SU-DHL-6 (cell line): ENCODE results near the gene CADM1.

Experiments used
- H2AFZ ChIP-seq: fragments of 200-600 bp; sonication (generic); 2 replicates; pipeline ENCODE4 v1.6.1; 2014; ENCODE audit warnings: low read depth, mild to moderate bottlenecking, moderate library complexity, mixed read lengths, antibody characterized with exemption, low read length; ENCODE audit not compliant: severe bottlenecking
- H3F3A ChIP-seq: fragments of 200-600 bp; shearing (Covaris generic); 2 replicates; pipeline ENCODE4 v1.6.0; 2016; ENCODE audit warnings: antibody characterized with exemption, mild to moderate bottlenecking; ENCODE audit not compliant: insufficient read depth
- H3K27ac ChIP-seq: fragments of 200-600 bp; sonication (generic); 2 replicates; pipeline ENCODE4 v1.5.1; 2016; ENCODE audit warnings: low read depth, mild to moderate bottlenecking, low read length, moderate library complexity, mixed read lengths
- H3K27me3 ChIP-seq: fragments of 200-600 bp; sonication (generic), shearing (Covaris generic); 2 replicates; pipeline ENCODE4 v1.6.0; 2014; ENCODE audit warnings: mild to moderate bottlenecking, low read length
- H3K36me3 ChIP-seq: fragments of 200-600 bp; sonication (generic); 2 replicates; pipeline ENCODE4 v1.6.1; 2014; ENCODE audit warnings: mild to moderate bottlenecking, low read length, mixed read lengths
- H3K4me2 ChIP-seq: fragments of 300-600, 200-600 bp; shearing (Covaris generic), sonication (generic); 2 replicates; pipeline ENCODE4 v1.6.0; 2014; ENCODE audit warnings: low read length, low read depth, mild to moderate bottlenecking; ENCODE audit not compliant: poor library complexity, severe bottlenecking
- H3K4me3 ChIP-seq: fragments of 200-600 bp; sonication (generic); 2 replicates; pipeline ENCODE4 v1.5.1; 2014; ENCODE audit warnings: antibody characterized with exemption, low read length, mild to moderate bottlenecking, mixed read lengths; ENCODE audit not compliant: insufficient read depth, poor library complexity, severe bottlenecking
- H3K79me2 ChIP-seq: fragments of 200-600 bp; sonication (generic); 2 replicates; pipeline ENCODE4 v1.6.1; 2014; ENCODE audit warnings: mild to moderate bottlenecking, low read length, moderate library complexity; ENCODE audit not compliant: insufficient read depth
- H3K9ac ChIP-seq: fragments of 200-600 bp; sonication (generic); 2 replicates; pipeline ENCODE4 v1.7.0; 2014; ENCODE audit warnings: mild to moderate bottlenecking, low read length
- H3K9me2 ChIP-seq: fragments of 200-600 bp; sonication (generic); replicated peaks from 2 replicates; pipeline ENCODE4 v1.6.1; 2014; ENCODE audit warnings: low read length; ENCODE audit not compliant: insufficient read depth
- H3K9me3 ChIP-seq: fragments of 200-600 bp; sonication (generic); 2 replicates; pipeline ENCODE4 v1.6.1; 2014; ENCODE audit warnings: low read length, mixed read lengths; ENCODE audit not compliant: insufficient read depth
- H4K20me1 ChIP-seq: fragments of 200-600 bp; sonication (generic); 2 replicates; pipeline ENCODE4 v1.6.1; 2014; ENCODE audit warnings: low read depth, mild to moderate bottlenecking, antibody characterized with exemption, low read length, moderate library complexity, mixed read lengths
- EZH2phosphoT487 ChIP-seq: fragments of 200-600 bp; sonication (generic), shearing (Covaris generic); conservative IDR thresholded peaks from 2 replicates; pipeline ENCODE4 v1.6.1; 2018; ENCODE audit warnings: mild to moderate bottlenecking, antibody characterized with exemption, low read length, moderate library complexity, mixed read lengths
- TF ChIP-seq, protein P1 (sequence below): fragments of 200-600 bp; sonication (generic); IDR thresholded peaks from one replicate; pipeline ENCODE4 v1.5.1; 2017; ENCODE audit warnings: antibody characterized with exemption, mild to moderate bottlenecking, low read length, moderate library complexity; ENCODE audit not compliant: insufficient read depth, poor library complexity, severe bottlenecking

The CADM1 gene

DNA sequence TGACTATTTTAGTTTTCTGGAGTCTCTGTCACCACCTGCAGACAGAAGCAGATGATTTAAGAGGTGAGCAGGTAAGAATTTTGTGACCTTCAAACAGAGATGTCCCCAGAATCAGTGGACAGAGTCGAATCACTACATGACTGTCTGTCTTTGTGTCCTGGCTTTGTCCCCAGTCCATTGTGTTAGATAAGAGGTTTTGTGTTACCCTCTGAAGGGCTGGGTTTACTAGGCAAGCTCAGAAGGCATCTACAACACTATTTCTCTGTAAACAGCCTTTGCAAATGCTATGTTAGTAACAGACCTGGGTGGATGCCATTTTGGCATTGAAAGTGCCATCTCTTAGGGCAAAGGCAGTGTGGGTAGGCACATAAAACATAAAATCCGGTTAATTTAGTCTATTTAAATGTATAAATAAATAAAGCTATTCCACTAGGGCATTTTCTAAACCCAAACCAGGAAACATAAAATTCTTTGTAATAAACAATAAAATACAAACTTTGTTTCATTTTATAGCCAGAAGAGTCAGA is 40.3 kb upstream of the CADM1 start:
- Histone ChIP-seq H3K9ac (no peak overlapping the region), H3F3A (no peaks in the 10 kb centered on the region), H3K79me2 (no peaks in the 10 kb centered on the region), H3K27ac (no peak overlapping the region), H3K36me3 (no peaks in the 10 kb centered on the region), H3K27me3 (no peaks in the 10 kb centered on the region), H3K9me3 (no peaks in the 10 kb centered on the region), H3K4me3 (no peak overlapping the region), H2AFZ (no peak overlapping the region), H4K20me1 (no peaks in the 10 kb centered on the region), H3K9me2 (no peaks in the 10 kb centered on the region), H3K4me2 (no peak overlapping the region)
- TF ChIP-seq, protein P1, sequence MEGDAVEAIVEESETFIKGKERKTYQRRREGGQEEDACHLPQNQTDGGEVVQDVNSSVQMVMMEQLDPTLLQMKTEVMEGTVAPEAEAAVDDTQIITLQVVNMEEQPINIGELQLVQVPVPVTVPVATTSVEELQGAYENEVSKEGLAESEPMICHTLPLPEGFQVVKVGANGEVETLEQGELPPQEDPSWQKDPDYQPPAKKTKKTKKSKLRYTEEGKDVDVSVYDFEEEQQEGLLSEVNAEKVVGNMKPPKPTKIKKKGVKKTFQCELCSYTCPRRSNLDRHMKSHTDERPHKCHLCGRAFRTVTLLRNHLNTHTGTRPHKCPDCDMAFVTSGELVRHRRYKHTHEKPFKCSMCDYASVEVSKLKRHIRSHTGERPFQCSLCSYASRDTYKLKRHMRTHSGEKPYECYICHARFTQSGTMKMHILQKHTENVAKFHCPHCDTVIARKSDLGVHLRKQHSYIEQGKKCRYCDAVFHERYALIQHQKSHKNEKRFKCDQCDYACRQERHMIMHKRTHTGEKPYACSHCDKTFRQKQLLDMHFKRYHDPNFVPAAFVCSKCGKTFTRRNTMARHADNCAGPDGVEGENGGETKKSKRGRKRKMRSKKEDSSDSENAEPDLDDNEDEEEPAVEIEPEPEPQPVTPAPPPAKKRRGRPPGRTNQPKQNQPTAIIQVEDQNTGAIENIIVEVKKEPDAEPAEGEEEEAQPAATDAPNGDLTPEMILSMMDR, result no peak
- no peak for TF ChIP-seq EZH2phosphoT487

DNA sequence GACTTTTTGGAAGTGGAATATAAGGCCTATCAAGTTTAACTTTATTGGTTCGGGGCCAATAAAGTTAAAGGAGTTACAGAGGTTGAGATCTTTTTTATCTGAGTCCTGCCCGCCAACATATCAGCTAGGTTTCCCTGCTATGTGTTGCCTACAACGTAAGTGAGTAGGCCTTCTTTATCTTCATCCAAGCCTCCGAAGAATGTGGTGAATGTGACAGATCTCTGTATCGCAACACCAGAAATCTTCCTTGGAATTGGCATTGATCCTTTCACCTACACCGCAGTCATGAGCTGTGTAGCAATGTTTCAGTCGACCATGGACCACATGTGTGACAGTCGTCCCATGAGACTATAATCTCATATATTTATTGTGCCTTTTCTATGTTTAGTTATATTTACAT is 37.3 kb upstream of the CADM1 start:
- Histone ChIP-seq H3K27ac (no peak overlapping the region), H3K4me3 (no peak overlapping the region), H2AFZ (no peak overlapping the region), H3K36me3 (no peaks in the 10 kb centered on the region), H3K79me2 (no peaks in the 10 kb centered on the region), H3K9ac (no peak overlapping the region), H3K9me3 (no peaks in the 10 kb centered on the region), H3K27me3 (no peaks in the 10 kb centered on the region), H3K4me2 (no peak overlapping the region), H4K20me1 (no peaks in the 10 kb centered on the region), H3K9me2 (no peaks in the 10 kb centered on the region), H3F3A (no peaks in the 10 kb centered on the region)
- TF ChIP-seq, protein P1, result no peak
- TF ChIP-seq EZH2phosphoT487, result no peak

DNA sequence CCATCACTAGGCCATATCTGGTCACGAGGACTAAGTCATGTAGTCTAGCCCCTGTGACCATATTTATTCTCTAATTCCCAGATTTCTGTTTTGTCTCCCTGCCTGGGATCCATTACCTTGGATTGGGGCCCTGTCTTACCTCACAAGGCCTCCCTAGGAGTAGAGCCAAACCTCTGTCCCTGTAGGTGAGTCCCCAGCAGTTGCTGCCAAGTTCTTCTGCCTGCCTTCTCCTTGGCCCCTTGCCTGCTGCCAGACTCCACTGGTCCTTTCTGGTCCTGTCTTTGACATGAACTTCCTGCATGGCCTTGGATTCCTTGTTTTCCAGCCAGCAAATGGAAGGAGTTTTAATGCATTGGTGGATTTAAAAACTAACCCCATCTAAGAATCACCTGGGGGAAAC is 35.6 kb upstream of the CADM1 start:
- TF ChIP-seq, protein P1, result no peak
- no peak for TF ChIP-seq EZH2phosphoT487

More for the DNA sequence above, 35.6 kb upstream of the CADM1 start:
- no peak overlapping the region for H3K4me3 ChIP-seq
- H3K79me2 ChIP-seq, result no peaks in the 10 kb centered on the region
- H3K27me3 ChIP-seq, result no peaks in the 10 kb centered on the region
- no peaks in the 10 kb centered on the region for H4K20me1 ChIP-seq
- H3K9me2 ChIP-seq, result no peaks in the 10 kb centered on the region
- H3F3A ChIP-seq, result no peaks in the 10 kb centered on the region
- H3K27ac ChIP-seq, result no peak overlapping the region
- no peaks in the 10 kb centered on the region for H3K36me3 ChIP-seq
- H3K4me2 ChIP-seq, result no peak overlapping the region
- H2AFZ ChIP-seq, result no peak overlapping the region
- no peak overlapping the region for H3K9ac ChIP-seq
- H3K9me3 ChIP-seq, result no peaks in the 10 kb centered on the region
